ENCODE measurements around the gene ROR1. TPM values are rescaled to one million over a fixed set of nuclear protein-coding genes. Genes with fewer than 3 reads are reported as not detected.
A peak's percentile ranks its signal among the peaks of the same experiment; 100 is the strongest.

The ROR1 gene
- total and polyA plus RNA-seq, 12 donors = 2.9 to 36.2 (median 15.3) TPM

DNA sequence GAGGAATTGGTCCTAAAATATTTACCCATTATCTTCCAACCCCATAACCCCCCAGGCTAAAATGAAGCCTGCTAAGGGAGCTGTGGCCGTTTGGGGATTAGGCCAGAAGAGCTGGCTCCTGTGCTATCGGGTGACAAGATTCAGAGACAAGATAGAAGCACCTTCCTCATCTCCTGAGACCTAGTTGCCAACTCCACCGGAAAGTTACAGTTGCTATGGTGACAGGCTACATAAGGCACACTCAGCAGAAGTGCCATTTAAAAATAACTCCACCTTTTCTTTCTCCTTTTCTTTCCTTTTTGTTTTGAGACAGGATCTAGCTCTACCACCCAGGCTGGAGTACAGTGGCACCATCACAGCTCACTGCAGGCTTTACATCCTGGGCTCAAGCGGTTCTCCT, 43.6 kb upstream of the ROR1 start:
- H3K4me3 ChIP-seq = no peak overlapping the region
- no peak for DNase-seq
- H3K27me3 ChIP-seq = no peaks in the 10 kb centered on the region
- no peaks in the 10 kb centered on the region for H3K36me3 ChIP-seq
- peaks cover 0 to 7% (median 0%) of the 10 kb centered on the region in 9 donors for H3K4me1 ChIP-seq
- WGBS, 2 donors = 55 to 56% methylated on average over 4 of the region's 4 CpGs
- no peak overlapping the region for H3K27ac ChIP-seq
- TF ChIP-seq, protein P1, sequence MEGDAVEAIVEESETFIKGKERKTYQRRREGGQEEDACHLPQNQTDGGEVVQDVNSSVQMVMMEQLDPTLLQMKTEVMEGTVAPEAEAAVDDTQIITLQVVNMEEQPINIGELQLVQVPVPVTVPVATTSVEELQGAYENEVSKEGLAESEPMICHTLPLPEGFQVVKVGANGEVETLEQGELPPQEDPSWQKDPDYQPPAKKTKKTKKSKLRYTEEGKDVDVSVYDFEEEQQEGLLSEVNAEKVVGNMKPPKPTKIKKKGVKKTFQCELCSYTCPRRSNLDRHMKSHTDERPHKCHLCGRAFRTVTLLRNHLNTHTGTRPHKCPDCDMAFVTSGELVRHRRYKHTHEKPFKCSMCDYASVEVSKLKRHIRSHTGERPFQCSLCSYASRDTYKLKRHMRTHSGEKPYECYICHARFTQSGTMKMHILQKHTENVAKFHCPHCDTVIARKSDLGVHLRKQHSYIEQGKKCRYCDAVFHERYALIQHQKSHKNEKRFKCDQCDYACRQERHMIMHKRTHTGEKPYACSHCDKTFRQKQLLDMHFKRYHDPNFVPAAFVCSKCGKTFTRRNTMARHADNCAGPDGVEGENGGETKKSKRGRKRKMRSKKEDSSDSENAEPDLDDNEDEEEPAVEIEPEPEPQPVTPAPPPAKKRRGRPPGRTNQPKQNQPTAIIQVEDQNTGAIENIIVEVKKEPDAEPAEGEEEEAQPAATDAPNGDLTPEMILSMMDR (IDR thresholded peaks at IDR 0.05) = no peak
- intact Hi-C loops (cut with DNase I) = no loop called here
- ATAC-seq = no peak
- H3K9me3 ChIP-seq = no peaks in the 10 kb centered on the region

DNA sequence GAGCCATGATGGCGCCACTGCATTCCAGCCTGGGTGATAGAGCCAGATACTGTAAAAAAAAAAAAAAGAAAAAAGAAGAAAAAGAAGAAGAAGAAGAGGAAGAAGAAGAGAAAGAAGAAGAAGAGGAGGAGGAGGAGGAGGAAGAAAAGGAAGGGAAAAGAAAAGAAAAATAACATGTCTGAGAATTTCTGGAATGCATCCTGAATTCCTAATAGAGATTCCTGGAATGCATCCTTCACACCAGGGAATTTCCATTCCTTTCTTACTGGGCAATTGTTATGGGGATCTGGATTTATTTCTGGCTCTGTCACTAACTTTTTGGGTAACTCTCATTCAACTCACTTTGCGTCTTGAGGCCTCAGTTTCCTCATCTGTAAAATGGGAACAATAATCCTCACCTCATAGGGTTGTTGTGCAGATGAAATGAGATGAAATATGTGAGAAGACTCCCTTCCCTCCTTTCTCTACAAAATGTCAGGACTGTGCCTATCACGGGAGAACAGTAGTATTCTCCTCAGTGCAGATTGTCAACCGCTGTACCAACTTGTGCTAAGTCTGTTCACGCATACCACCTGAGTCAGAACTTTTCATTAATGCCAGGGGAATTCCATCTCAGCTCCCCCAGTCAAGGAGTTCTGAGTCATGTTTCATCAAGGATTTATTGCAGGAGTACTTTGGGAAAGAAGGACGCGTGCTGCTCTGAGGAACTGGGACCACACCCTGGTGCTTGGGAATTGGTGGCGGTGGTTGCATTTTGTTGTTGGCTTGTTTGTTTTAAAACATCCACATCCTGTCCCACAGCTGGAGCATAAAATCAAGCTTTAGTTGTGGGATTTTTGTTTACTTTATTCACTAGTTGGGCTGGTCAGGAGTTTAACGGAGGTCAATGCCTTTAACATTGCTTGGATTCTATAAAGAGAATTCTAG, 42.4 kb upstream of the ROR1 start:
- peak overlapping the region in 1 of 10 donors; percentile 24 for H3K4me3 ChIP-seq
- peaks cover 0 to 6% (median 0%) of the 10 kb centered on the region in 11 donors for H3K9me3 ChIP-seq
- no peaks in the 10 kb centered on the region for H3K27me3 ChIP-seq
- 60 to 64% methylated on average over 9 of the region's 9 CpGs for WGBS, 2 donors
- TF ChIP-seq, protein P1 (IDR thresholded peaks at IDR 0.05) = no peak
- intact Hi-C loops (cut with DNase I) = no loop called here
- ATAC-seq (peak in 4 of 8 donors; percentile 28 to 78 (median 62)), DNase-seq (no peak)
- peaks cover 0 to 7% (median 0%) of the 10 kb centered on the region in 9 donors for H3K4me1 ChIP-seq
- no peak overlapping the region for H3K27ac ChIP-seq
- no peaks in the 10 kb centered on the region for H3K36me3 ChIP-seq

DNA sequence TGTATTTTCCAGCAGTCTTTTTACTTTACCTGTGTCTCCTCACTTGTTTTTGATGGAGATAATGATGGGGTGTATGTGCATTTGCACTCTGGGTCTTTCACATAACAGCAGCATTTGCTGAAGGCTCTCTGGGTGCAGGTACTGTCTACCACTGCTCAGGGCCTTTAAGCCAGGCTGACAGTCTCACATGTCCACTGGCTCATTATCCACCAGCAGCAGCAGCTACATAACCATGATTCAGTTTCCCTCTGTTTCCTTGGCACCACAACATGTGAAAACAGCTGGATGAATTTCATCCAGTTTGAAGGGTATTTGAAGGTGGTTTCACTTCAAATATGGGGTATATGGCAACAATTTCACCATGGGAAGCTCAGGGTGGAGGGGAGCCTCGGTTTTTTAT, 41.2 kb upstream of the ROR1 start:
- intact Hi-C loops (cut with DNase I) = no loop called here
- TF ChIP-seq, protein P1 (IDR thresholded peaks at IDR 0.05) = no peak
- Histone ChIP-seq H3K4me1 (peaks cover 0 to 7% (median 0%) of the 10 kb centered on the region in 9 donors), H3K4me3 (no peak overlapping the region), H3K36me3 (no peaks in the 10 kb centered on the region), H3K27me3 (no peaks in the 10 kb centered on the region), H3K27ac (no peak overlapping the region), H3K9me3 (peaks cover 0 to 10% (median 0%) of the 10 kb centered on the region in 11 donors)
- no peak for DNase-seq
- 78 to 88% methylated on average over 1 of the region's 1 CpG for WGBS, 2 donors
- ATAC-seq = no peak

DNA sequence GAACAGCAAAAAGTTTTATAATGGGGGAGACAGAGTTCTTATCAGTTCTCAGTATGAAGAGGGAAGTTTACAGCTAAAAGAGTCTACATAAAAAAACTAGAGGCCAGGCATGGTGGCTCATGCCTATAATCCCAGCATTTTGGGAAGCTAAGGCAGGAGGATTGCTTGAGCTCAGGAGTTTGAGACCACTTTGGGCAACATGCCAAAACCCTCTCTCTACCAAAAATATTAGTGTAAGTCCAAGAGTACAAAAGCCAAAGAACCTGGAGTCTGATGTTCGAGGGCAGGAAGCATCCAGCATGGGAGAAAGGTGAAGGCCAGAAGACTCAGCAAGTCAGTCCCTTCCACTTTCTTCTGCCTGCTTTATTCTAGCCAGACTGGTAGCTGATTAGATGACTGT, 35.0 kb upstream of the ROR1 start:
- TF ChIP-seq, protein P1 (IDR thresholded peaks at IDR 0.05) = no peak
- no peak for ATAC-seq
- H3K9me3 ChIP-seq = peaks cover 0 to 10% (median 0%) of the 10 kb centered on the region in 11 donors
- no peaks in the 10 kb centered on the region for H3K27me3 ChIP-seq
- DNase-seq = no peak
- WGBS, 2 donors = 68 to 92% methylated on average over 1 of the region's 1 CpG
- H3K27ac ChIP-seq = no peak overlapping the region
- no peak overlapping the region for H3K4me3 ChIP-seq
- H3K4me1 ChIP-seq = no peaks in the 10 kb centered on the region
- H3K36me3 ChIP-seq = no peaks in the 10 kb centered on the region
- intact Hi-C loops (cut with DNase I) = no loop called here

All from heart right ventricle (tissue), 16 donors.